GM19467 (cell line): ENCODE measurements around the gene SNRPA1.

Experiments used
- ATAC-seq: cut with Tn5 transposase; IDR thresholded peaks from one replicate; pipeline ENCODE4 v1.9.1; 2021; ENCODE audit warnings: mild to moderate bottlenecking, moderate library complexity; ENCODE audit not compliant: unreplicated experiment

Gene SNRPA1

DNA sequence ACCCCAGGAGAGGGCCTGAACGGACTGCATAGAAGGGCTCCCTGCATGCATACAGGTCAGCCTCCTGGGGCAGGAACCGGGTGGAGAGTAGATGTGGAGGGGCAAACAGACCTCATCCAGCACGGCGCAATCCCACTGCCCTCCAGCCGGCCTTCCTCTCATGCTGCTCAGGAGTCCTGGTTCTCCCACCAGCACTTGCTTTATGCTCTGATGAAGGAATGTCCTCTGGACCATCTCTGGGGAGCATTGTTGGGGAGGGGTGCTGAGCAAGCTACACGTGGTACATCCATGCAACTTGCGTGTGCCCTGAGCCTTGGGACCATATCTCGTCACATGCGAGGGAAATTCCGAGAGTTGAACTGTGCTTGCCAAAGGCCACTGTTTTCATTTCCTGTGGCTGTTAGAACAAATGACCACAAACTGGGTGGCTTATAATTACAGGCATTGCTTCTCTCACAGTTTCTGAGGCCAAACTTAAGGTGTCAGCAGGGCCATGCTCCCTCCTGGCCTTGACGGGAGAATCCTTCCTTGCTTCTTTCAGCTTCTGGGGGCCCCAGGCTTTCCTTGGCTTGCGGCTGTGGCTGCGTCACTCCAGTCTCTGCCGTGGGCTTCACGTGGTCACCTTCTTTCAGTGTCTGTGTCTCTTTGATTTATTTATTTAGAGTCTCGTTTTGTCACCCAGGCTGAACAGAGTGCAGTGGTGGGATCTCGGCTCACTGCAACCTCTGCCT lies 30.0 kb downstream of the SNRPA1 start:
- ATAC-seq: no peak

DNA sequence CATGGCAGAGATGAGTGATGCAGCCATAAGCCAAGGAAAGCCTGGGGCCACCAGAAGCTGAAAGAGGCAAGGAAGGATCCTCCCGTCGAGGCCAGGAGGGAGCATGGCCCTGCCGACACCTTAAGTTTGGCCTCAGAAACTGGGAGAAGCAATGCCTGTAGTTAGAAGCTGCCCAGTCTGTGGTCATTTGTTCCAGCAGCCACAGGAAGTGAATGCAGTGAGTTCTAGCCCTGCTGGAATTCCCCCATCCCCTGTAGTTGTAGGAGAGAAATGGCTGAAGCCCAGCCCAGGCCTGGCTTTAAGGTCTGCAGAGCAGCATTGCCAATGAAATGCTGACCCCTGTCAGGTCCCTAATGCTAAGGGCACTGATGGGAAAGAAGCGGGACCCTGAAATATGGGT lies 31.0 kb downstream of the SNRPA1 start:
- no peak for ATAC-seq

DNA sequence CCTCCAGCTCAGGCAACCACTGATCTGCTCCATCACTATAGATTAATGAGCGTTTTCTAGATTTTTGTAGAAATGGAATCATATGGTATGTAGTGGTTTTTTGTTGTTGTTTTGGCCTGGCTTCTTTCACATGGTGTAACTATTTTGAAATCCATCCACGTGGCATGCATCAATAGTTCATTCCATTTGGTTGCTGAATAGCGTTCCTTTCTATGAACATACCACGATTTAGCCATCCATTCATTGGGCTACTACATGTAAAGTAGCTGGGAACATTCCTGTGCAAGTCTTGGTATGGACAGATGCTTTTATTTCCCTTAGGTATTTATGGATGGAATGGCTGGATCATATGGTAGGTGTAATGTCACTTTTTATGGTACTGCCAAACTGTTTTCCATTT lies 32.5 kb downstream of the SNRPA1 start:
- no peak for ATAC-seq

DNA sequence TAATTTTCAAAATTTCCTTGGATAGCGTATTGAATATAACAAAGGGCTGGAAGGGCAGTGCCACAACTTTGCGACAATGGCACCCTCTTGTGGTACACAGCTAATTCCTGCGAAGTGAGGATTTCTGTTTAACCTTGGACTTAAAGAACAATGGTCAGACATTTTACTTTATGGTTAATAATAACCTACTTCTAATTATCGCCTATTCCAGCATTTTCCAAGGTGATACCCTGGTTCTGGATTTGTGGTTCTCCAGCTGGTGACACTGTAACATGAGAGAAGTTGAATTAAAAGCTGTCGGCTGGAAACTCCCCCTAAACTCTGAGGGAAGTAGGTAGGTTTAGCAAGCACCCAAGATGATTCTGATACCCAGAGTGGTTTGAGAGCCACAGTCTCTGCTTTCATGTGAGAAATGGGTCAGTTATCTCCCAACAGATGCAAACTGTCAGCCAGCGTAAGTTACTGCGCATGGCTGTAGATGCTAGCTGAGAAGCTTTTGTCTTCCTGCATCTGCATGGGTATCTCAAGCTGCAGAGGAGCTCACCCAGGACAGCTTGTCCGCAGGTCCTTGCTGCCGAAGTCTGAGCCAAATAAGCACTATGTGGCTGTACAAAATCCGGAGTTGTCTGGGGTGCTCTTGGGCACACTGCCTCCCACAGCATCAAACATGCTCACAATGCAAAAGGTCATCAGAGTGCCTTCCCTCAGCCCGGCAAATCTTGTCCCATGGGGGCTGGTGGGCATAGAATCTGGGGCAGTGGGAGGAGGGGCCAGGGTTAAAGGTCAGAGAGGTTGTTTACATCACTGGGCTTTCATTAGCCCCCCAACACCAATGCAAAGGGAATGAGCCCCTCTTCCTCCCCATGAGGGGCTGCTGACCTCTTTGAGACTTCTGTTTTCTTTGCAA lies 36.6 kb downstream of the SNRPA1 start:
- ATAC-seq: no peak

DNA sequence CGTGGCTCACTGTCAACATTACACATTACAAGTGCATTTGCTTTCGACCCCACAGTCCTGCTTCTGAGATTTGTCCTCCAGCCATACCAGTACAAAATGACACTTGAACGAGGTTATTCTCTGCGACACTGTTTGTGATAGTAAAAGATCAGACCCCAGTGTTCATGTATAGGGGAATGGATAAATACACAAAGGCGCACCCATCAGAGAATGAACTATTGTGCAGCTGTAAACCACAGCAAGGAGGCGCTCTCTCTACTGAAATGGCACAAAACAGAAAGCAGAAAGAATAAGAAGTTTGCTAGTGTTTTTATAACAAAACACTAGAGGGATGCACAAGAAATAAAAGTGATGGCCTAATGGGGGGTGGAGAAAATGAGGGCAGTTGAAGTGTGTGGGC lies 38.3 kb downstream of the SNRPA1 start:
- ATAC-seq: no peak

DNA sequence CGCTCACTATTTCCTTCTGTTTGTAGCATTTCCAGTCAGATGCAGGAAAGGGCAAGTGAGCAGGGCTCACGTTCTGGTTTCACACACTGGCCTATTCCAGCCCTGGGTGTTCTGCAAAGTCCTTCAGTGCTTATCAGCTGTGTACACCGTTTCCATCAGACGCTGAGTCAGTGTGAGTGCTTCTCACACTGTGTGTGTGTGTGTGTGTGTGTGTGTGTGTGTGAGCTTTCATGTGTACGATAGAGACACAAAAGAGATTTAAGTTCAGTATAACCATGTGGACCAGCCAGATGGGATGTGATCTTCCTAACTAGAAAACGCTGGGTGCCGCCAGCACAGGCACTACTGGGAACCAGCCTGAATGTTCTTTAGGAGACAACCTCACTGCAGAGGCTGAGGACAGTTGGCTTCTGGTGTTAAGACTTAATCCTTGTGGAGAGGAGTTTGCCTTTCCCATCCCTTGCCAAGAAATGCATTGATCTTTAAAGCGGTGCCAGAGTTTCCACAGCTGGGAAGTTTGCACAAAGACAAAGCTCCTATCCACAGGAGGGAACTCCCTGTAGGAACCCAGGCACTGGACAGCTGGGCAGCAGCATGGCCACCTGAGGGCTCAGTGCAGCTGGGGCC lies 39.3 kb downstream of the SNRPA1 start:
- ATAC-seq: no peak

DNA sequence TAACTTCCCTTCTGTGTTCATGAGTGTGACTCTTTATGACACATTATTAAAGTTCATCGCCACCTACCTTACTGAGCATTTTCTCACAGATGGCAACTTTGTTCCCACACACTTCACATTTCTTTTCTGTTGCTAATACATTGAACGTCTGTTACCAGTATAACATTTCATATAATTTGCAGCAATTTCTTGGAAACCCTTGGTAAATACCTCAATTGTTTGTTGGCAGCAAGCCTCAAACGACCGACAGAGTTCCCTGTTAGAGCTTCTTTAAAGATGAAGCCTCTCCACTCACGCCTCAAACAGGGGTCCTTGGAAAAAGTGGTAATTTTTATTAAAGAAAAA lies 40.0 kb downstream of the SNRPA1 start:
- no peak for ATAC-seq

DNA sequence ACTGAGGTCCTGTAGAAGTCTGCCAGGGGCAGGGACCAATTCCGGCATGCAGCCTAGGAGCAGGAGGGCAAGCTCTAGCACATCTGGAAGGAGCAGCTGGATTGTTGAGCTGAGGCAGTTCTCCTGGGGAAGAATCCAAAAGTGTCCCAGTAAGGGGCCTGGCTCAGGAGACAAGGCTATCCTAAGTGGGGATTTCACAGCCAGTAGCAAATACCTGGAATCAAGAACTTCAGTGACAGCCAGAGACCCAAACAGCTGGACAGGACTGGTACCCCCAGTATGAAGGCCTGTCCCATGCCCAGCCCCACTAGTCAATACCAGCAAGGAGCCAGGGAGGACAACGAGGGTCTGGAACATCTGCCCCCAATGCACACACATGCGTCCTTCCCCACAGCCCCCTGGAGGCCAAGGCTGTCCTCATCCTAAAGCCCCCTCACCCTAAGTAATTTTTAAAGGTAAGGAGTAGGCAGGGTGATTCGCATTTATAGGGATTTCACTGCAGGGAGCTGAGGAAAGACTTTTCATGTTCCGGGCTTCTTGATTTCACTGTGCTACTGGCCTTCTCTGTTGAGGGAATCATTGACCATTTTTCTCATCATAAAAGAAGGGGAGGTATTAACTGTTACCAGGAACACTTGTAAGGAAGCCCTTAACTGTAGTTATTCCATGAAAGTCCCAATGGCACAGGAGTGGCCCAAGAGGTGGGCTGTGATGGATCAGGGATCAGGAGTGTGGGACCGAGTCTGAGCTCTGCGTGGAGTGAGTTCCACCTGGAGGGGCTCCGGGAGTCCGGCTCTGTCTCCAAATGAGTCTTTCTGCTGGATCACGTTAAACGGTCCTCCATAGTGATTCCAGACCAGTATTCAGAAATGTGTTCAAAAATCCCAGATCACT lies 40.6 kb downstream of the SNRPA1 start:
- no peak for ATAC-seq

DNA sequence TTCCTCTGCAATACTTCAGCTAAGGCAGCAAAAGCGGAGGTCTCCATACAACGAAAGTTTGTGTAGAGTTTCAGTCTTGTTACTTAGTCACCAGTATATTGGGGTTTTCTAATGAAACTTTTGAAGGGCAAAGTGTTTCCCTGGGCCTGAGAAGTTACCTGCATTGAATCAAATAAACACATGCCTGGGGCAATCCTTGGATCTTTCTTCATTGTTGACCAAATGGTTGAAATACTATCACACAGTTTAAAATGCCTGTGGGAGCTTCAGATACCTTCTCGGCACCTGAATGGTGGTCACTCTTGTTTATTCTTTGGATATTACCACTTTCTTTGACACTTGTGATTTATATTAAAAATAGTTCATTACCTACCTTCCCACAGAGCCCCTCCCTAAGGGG lies 42.2 kb downstream of the SNRPA1 start:
- ATAC-seq: no peak

DNA sequence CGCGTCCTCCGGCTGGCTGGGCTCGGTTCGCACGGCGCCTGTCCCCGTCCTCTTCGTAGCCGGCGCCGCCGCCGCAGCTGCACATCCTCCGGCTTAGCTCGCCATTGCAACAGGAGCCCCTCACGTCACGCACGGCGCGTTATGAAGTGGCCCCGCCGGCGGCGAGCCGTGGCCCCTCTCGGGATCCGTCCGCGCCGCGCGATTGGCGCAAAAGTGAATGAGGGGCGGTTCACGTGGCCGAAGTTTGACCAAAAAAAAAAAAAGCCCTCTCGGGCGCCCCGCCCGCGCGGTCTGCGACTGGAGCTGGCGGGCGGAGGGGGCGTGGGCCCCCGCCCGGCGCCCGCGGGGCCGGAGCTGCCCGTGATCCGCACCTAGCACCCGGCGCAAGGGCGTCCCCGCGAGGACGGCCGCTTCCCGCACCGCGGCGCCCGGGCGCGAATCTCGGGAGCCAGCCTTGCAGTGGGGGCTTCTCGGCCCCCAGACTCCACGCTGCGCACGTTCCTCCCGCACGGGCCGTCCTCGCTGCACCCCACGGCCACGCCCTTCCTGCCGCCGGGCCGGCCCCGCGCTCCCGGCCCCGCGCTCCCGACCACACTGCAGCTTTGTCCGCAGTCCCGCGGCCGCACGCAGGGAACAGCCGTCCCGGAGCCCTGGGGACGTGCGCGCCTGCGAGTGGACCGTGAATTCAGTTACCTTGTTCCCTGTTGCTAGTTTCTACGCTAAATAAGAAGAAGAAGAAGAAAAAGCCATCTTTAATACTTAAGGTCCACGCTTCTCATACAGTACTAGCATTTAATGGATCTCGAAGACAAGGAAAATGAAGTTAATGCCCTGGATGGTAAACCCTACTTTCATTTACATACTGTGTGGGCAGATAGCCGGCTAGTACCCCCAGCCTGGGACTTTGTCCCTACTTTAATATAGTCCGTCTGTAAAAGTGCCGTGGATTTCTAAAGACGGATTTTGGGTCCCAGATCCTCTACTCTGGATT lies 42.9 kb downstream of the SNRPA1 start, which contains the start of gene CHSY1:
TSS of gene CHSY1 (minus strand) at position 219 of the 991 bp plus-strand sequence. CDS start 592 bp downstream, outside the sequence.
- peak; percentile 63 for ATAC-seq

DNA sequence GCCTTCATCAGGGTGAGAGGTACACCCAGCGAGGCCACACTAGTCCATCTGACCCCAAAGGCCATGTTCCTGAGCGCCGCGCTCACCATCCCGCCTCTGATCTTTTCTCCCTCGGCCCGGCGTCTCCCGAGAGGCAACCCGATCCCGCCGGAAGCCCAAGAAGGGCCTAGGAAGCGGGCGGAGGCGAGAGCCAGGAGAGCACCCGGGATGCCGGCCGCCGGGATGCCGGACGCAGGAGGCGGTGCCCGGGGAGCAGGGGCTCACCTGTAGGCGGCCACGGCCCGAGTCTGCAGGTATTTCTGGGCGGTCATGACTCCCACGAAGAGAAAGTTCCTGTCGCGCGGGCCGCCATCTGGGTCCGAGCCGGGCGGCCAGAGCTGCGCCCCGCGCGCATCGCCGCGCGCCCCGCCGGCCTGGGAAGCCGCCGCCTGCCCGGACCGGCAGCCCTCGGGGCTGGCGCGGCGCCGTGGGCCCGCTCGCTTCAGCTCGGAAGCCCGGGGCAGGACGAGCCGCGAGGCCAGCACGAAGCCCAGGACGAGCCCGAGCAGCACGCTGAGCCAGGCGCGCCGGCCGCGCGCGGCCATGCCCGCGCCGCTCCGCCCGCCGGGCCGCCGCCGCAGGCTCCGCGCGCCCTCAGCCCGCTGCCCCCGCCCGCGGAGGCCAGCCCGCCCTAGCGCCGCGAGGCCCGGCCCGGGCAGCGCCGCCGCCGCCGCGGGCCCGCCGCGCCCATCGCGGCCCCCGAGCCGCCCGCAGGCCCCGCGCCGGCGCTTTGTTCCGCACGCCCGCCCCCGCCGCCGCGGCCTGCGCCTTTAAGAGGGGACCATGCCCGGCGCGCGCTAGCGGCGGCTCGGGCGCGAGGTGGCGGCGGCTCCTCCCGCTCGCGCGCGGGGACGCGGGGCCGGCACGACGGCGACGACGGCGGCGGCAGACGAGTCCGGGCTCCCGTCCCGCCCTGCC lies 43.9 kb downstream of the SNRPA1 start:
- ATAC-seq: peak; percentile 32

DNA sequence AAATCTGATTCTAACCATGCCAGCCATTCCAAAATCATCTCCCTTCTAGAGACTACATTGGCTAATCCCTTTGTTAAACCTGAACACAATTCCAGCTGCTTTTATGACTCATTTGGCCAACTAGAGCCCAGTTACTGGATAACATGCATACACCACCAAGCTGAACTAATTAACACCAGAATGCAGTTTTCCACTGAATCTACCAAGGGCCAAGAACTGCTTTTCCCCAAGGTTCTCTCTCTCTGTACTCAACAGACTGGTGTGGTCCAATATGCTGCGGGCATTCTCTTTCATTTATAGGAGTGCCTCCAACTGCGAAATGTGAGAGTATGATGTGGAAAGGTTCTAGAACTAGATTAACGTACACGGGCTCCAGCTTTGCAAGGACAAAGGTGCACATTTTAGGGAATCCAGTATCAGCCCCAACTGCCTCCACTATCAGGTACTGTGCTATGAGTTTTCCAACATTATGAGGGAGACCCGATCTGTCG lies 44.7 kb downstream of the SNRPA1 start:
- ATAC-seq: no peak

DNA sequence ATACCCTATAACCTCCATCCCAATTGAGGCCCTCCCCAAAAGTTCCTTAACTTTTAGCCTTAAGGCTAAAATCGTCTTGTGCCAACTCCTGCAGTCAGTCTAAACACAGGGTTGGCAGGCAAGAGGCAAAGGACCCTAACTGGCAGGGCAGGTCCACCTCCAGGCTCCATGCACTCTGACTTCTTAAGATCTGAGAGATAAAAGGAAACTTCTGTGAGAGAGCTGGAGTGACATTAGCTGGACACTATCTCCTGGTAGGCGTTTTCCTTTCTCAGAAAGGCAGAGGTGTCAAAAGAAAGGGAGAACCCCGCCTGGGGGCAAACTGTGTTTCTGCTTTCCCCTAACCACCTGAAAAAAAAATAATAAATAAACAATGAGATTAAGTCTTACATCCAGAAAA lies 46.8 kb downstream of the SNRPA1 start:
- ATAC-seq: no peak

DNA sequence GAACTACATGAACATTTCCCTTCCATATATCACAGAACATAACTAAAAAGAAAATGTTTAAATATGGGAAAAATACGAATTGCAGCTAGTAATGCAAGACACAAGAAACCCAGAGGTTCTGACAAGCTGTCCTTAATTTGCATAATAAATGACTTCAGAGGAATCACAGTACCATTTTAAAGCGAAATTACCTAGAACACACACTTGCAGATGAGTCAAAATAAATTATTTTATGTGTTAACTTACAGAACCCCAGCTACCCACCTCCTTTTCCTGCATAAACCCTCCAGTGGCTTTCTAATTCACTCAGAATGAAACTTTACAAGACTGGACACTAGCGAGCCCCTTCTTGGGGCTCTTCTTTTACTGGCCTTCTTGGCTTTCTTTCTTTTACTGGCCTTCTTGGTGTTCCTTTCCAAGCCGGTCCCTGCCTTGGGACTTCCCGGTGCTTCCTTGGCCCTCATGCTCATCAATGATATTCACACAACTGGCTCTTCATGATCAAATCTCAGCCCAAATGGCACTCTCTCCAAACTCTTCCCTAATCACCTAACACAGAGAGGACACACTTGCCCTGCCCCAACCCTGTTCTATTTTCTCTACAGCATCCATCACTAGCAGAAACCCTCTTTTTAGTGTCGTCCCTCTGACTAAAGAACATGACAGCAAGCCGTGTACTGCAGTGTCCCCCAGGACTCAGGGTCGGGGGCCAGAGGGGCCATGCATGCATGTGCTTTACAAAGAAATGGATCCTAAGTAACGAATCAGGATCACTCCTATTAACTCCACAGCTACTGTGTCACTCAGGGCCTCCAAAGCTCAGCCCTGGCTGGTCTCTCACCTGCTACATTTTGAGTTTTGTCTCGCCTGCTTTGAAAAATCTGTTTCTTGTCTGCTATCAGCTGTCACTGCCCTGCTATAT lies 48.0 kb downstream of the SNRPA1 start:
- no peak for ATAC-seq

DNA sequence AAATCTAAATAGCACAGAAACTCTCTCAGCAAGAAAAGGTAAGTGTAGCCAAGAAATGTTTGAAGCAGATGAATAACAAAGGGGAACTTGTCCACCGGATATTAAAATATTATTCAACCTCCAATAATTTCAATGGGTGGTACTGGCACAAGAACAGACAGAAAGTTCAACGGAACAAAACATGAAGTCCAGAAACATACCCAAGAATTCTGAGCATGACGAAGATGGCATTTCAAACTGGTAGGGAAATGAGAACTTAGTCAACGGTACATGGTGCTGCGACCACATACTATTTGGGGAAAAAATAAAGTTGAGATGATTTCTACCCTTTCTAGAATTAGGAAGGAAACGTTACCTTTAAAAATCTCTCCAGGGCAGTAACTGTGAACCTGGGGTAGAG lies 48.7 kb downstream of the SNRPA1 start:
- ATAC-seq: no peak

DNA sequence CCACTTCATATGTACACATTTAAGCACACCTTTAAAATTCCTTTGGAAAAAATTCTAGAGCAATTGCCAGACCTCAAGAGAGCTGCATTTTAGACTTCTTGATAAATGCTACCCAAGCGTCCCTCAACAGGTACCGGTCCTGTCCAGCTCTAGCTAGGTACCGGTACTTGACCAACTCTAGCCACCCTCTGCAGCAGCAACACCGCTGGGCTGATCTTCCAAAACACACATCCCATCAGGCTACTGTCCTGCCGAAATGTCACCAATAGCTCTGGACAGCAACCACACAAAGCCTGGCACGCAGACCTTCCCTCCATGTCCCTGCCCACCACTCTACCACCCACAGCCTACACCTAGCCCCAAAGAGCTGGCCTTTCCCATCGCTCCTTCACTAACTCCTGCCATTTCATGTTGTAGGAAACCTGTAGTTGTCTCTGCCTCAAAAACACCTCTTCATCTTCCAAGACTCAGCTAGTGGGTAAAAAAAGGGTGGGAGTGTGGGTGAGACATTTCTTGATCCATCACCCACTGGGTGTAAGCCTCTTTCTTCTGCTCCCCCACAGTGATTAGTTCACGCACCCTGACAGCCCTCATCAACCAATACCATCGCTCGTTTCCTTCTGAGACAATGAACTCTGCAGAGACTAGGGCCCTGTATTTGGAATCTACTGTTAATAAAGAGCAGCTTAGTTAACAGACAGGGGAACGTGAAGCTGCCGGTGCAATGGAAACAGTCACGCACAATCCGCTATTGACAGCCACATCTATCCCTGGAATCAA lies 50.0 kb downstream of the SNRPA1 start:
- ATAC-seq: no peak
